Measurements from ENCODE around the gene IGSF21.

IGSF21 gene

GRCh38 chr1:18191481-18192155 is 84.0 kb downstream of the IGSF21 start:
- Histone ChIP-seq H3K4me3 (replicated peaks; ENCODE audit: insufficient read depth, low read length) (no peak overlapping the region), H3K27me3 (ENCODE audit: insufficient read depth, poor library complexity, severe bottlenecking) (peaks cover 2% of the 10 kb centered on the region), H3K27ac (replicated peaks) (no peak overlapping the region)
- TF ChIP-seq CTCF (IDR thresholded peaks at IDR 0.05; ENCODE audit: insufficient read depth, low read length), result no peak
- no peak for TF ChIP-seq SPI1 (IDR thresholded peaks at IDR 0.05; ENCODE audit: borderline replicate concordance, low read depth)
- no peak for TF ChIP-seq REST (IDR thresholded peaks at IDR 0.05; ENCODE audit: insufficient replicate concordance, low read depth)
- DNase-seq (ENCODE audit: low read depth in 1 of 2, low spot score in 1 of 2), result no peak

GRCh38 chr1:18192182-18192581 is 84.6 kb downstream of the IGSF21 start:
- peaks cover 4% of the 10 kb centered on the region for H3K27me3 ChIP-seq (ENCODE audit: insufficient read depth, poor library complexity, severe bottlenecking)

GRCh38 chr1:18192974-18193373 is 85.4 kb downstream of the IGSF21 start:
- Histone ChIP-seq H3K4me3 (replicated peaks; ENCODE audit: insufficient read depth, low read length) (no peak overlapping the region), H3K27ac (replicated peaks) (no peak overlapping the region), H3K27me3 (ENCODE audit: insufficient read depth, poor library complexity, severe bottlenecking) (peaks cover 9% of the 10 kb centered on the region)
- no peak for TF ChIP-seq POLR2AphosphoS5 (IDR thresholded peaks at IDR 0.05; ENCODE audit: low read depth)
- TF ChIP-seq SPI1 (IDR thresholded peaks at IDR 0.05; ENCODE audit: borderline replicate concordance, low read depth), result no peak
- no peak for TF ChIP-seq REST (IDR thresholded peaks at IDR 0.05; ENCODE audit: insufficient replicate concordance, low read depth)
- TF ChIP-seq CTCF (IDR thresholded peaks at IDR 0.05; ENCODE audit: insufficient read depth, low read length), result no peak
- TF ChIP-seq GABPA (IDR thresholded peaks at IDR 0.05; ENCODE audit: low read depth), result no peak
- no peak for DNase-seq (ENCODE audit: low read depth in 1 of 2, low spot score in 1 of 2)

More at GRCh38 chr1:18192182-18192581, 84.6 kb downstream of the IGSF21 start:
- Histone ChIP-seq H3K27ac (replicated peaks) (no peak overlapping the region), H3K4me3 (replicated peaks; ENCODE audit: insufficient read depth, low read length) (no peak overlapping the region)
- TF ChIP-seq CTCF (IDR thresholded peaks at IDR 0.05; ENCODE audit: insufficient read depth, low read length) (no peak), GABPA (IDR thresholded peaks at IDR 0.05; ENCODE audit: low read depth) (no peak), POLR2AphosphoS5 (IDR thresholded peaks at IDR 0.05; ENCODE audit: low read depth) (no peak), SPI1 (IDR thresholded peaks at IDR 0.05; ENCODE audit: borderline replicate concordance, low read depth) (no peak), REST (IDR thresholded peaks at IDR 0.05; ENCODE audit: insufficient replicate concordance, low read depth) (no peak)
- no peak for DNase-seq (ENCODE audit: low read depth in 1 of 2, low spot score in 1 of 2)
